SJCRH30 (cell line): ENCODE measurements around the gene CLSTN2. TPM values are rescaled to one million over a fixed set of nuclear protein-coding genes. Genes with fewer than 3 reads are reported as not detected.
A peak's percentile ranks its signal among the peaks of the same experiment; 100 is the strongest.

Experiments used
- DNase-seq, 2 experiments: peaks; one replicate each; pipeline ENCODE4 v3.0.0-alpha.2; 2015 to 2020
- H3K27ac ChIP-seq: fragments of 250-450 bp; sonication (Bioruptor Pico); 2 replicates; pipeline ENCODE4 v1.5.1; 2020; ENCODE audit warnings: mild to moderate bottlenecking, moderate library complexity
- H3K27me3 ChIP-seq: fragments of 250-450 bp; sonication (Bioruptor Pico); 2 replicates; pipeline ENCODE4 v1.5.1; 2020; ENCODE audit warnings: mild to moderate bottlenecking, moderate library complexity
- H3K36me3 ChIP-seq: fragments of 250-450 bp; sonication (Bioruptor Pico); 2 replicates; pipeline ENCODE4 v1.5.1; 2020; ENCODE audit warnings: mild to moderate bottlenecking, moderate library complexity
- H3K4me1 ChIP-seq: fragments of 250-450 bp; sonication (Bioruptor Pico); 2 replicates; pipeline ENCODE4 v1.5.1; 2020; ENCODE audit warnings: mild to moderate bottlenecking, moderate library complexity
- H3K4me3 ChIP-seq: fragments of 250-450 bp; sonication (Bioruptor Pico); 2 replicates; pipeline ENCODE4 v1.5.1; 2020; ENCODE audit warnings: mild to moderate bottlenecking, moderate library complexity
- H3K9me3 ChIP-seq: fragments of 250-450 bp; sonication (Bioruptor Pico); replicated peaks from 2 replicates; pipeline ENCODE4 v1.5.1; 2020; ENCODE audit warnings: mild to moderate bottlenecking, moderate library complexity
- total RNA-seq: library from RNA; depleted of rRNA; stranded (reverse); fragments of >200 nt; shearing (Covaris generic); gene quantifications from 2 replicates; pipeline ENCODE4 v1.2.3, GENCODE V29; 2014

Gene CLSTN2
- total RNA-seq, 1 experiment from 2014 or later, result 10.0 TPM

DNA sequence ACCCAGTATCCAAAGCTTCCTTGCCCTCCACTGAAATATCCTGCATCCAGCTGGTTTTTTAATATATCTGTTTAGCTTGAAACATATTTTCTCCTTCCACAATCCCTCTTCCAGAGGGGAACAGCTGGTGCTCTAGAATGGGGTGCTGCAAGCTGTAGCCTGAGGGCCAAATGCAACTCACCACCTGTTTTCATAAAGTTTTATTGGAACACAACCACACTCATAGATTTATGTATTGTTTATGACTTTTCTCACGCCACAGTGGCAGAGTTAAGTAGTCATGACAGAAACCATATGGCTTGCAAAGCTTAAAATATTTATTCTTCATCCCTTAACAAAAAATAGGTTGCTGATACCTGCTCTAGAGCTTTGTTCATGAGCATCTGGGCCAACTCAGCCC is 298.7 kb downstream of the CLSTN2 start:
- peak overlapping the region; percentile 47 for H3K27ac ChIP-seq

GRCh38 chr3:140234256-140234655 is 299.3 kb downstream of the CLSTN2 start:
- Histone ChIP-seq H3K4me3 (no peak overlapping the region), H3K36me3 (no peaks in the 10 kb centered on the region), H3K4me1 (peaks cover 22% of the 10 kb centered on the region), H3K27me3 (no peaks in the 10 kb centered on the region), H3K27ac (peak overlapping the region; percentile 47), H3K9me3 (no peaks in the 10 kb centered on the region)
- peak; percentile 71 to 75 for DNase-seq

More for the DNA sequence above, 298.7 kb downstream of the CLSTN2 start:
- Histone ChIP-seq H3K36me3 (no peaks in the 10 kb centered on the region), H3K4me3 (no peak overlapping the region), H3K27me3 (no peaks in the 10 kb centered on the region), H3K9me3 (no peaks in the 10 kb centered on the region), H3K4me1 (peaks cover 22% of the 10 kb centered on the region)
- DNase-seq, result peak; percentile 70 to 82

DNA sequence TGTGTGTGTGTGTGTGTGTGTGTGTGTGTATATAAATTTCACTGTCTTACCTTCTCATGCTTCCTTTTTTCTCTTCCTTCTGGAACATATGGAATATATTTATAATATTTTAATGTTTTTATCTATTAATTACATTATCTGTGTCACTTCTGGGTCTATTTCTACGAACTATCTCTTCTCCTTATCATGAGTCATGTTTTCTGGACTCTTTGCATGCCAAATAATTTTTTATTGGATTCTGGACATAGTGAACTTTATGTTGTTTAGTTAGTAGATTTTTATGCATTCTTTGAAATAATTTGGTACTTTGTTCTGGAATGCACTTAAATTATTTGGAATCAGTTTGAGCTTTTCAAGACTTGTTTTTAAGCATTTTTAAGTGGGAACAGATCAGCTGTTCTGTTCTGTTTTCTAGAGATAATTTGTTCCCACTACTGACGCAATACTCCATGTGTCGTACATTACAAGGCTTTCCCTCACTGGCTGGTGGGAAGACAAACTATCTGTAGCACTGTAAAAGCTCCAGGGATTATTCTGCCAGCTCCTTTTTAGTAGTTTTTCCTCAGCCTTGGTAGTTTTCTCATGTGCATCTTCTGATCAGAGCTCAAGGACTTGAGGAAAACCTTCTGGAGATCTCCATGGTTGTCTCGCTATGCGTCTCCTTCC is 302.0 kb downstream of the CLSTN2 start:
- Histone ChIP-seq H3K27me3 (no peaks in the 10 kb centered on the region), H3K27ac (no peak overlapping the region), H3K4me3 (no peak overlapping the region), H3K36me3 (no peaks in the 10 kb centered on the region), H3K9me3 (no peaks in the 10 kb centered on the region), H3K4me1 (peaks cover 22% of the 10 kb centered on the region)
- no peak for DNase-seq

- Histone ChIP-seq H3K27ac (no peak overlapping the region), H3K27me3 (no peaks in the 10 kb centered on the region), H3K4me1 (peaks cover 29% of the 10 kb centered on the region), H3K9me3 (no peaks in the 10 kb centered on the region), H3K36me3 (no peaks in the 10 kb centered on the region), H3K4me3 (no peak overlapping the region)
- no peak for DNase-seq
Measured at GRCh38 chr3:140238646-140239314, 303.8 kb downstream of the CLSTN2 start.

GRCh38 chr3:140242818-140243276 is 307.9 kb downstream of the CLSTN2 start:
- Histone ChIP-seq H3K27ac (peak overlapping the region; percentile 12; the same call in 1 of the 2 replicates), H3K4me3 (no peak overlapping the region), H3K36me3 (no peaks in the 10 kb centered on the region), H3K4me1 (peaks cover 17% of the 10 kb centered on the region), H3K27me3 (no peaks in the 10 kb centered on the region), H3K9me3 (no peaks in the 10 kb centered on the region)
- peak; percentile 62 to 78 for DNase-seq

- no peak overlapping the region for H3K27ac ChIP-seq
- no peaks in the 10 kb centered on the region for H3K36me3 ChIP-seq
- no peak overlapping the region for H3K4me3 ChIP-seq
- H3K27me3 ChIP-seq, result no peaks in the 10 kb centered on the region
- no peak for DNase-seq
- H3K4me1 ChIP-seq, result peaks cover 17% of the 10 kb centered on the region
- H3K9me3 ChIP-seq, result no peaks in the 10 kb centered on the region
Measured at GRCh38 chr3:140243575-140243974, 308.6 kb downstream of the CLSTN2 start.

- no peak for DNase-seq
- no peaks in the 10 kb centered on the region for H3K36me3 ChIP-seq
- no peaks in the 10 kb centered on the region for H3K27me3 ChIP-seq
- H3K4me3 ChIP-seq, result no peak overlapping the region
- H3K4me1 ChIP-seq, result peaks cover 21% of the 10 kb centered on the region
- no peak overlapping the region for H3K27ac ChIP-seq
- H3K9me3 ChIP-seq, result no peaks in the 10 kb centered on the region
Measured at GRCh38 chr3:140244893-140245292, 309.9 kb downstream of the CLSTN2 start.

DNA sequence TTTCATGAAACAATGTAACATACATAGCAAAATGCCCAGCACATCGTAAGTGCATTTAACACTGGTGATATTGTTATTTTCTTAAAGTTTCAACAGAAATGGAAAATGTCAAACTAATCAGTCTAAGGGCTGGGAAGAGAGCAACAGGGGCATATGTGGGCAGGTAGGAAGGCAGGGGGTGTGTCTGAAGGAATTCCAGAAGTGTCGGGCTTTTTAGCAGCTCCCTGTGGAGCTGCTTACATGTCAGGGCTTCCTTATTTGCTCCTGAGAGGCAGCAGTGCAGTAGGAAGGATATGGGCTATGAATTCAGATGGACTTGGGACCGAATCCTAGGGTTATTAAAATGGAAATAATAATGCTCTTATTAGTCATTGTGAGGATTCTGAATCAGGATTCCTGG is 311.6 kb downstream of the CLSTN2 start:
- Histone ChIP-seq H3K27ac (no peak overlapping the region), H3K9me3 (no peaks in the 10 kb centered on the region), H3K4me3 (no peak overlapping the region), H3K36me3 (no peaks in the 10 kb centered on the region), H3K4me1 (peaks cover 35% of the 10 kb centered on the region), H3K27me3 (no peaks in the 10 kb centered on the region)
- no peak for DNase-seq

DNA sequence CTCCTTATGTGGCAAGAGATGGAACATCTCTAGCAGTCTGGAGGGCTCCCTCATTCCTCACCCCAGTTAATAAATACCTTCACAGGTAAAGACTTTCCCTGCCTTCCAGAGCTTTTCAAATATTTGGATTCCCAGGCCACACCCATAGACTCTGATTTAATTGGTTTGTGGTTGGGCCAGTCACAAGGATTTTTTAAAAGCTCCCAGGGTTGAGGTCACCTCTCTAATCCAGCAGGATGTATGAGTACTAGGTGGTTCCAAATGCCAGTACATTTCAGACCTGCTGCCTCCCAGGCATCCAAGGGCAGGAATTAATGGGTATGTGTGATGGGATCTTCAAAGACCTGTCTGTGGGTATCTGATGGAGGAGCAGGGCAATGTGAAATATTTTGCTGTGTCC is 312.8 kb downstream of the CLSTN2 start:
- no peak for DNase-seq
- no peaks in the 10 kb centered on the region for H3K36me3 ChIP-seq
- H3K27me3 ChIP-seq, result no peaks in the 10 kb centered on the region
- no peak overlapping the region for H3K4me3 ChIP-seq
- no peak overlapping the region for H3K27ac ChIP-seq
- peaks cover 43% of the 10 kb centered on the region for H3K4me1 ChIP-seq
- no peaks in the 10 kb centered on the region for H3K9me3 ChIP-seq

GRCh38 chr3:140249188-140249587 is 314.2 kb downstream of the CLSTN2 start:
- no peaks in the 10 kb centered on the region for H3K9me3 ChIP-seq
- no peak overlapping the region for H3K27ac ChIP-seq
- peaks cover 37% of the 10 kb centered on the region for H3K4me1 ChIP-seq
- H3K4me3 ChIP-seq, result no peak overlapping the region
- H3K27me3 ChIP-seq, result no peaks in the 10 kb centered on the region
- DNase-seq, result no peak
- no peaks in the 10 kb centered on the region for H3K36me3 ChIP-seq

DNA sequence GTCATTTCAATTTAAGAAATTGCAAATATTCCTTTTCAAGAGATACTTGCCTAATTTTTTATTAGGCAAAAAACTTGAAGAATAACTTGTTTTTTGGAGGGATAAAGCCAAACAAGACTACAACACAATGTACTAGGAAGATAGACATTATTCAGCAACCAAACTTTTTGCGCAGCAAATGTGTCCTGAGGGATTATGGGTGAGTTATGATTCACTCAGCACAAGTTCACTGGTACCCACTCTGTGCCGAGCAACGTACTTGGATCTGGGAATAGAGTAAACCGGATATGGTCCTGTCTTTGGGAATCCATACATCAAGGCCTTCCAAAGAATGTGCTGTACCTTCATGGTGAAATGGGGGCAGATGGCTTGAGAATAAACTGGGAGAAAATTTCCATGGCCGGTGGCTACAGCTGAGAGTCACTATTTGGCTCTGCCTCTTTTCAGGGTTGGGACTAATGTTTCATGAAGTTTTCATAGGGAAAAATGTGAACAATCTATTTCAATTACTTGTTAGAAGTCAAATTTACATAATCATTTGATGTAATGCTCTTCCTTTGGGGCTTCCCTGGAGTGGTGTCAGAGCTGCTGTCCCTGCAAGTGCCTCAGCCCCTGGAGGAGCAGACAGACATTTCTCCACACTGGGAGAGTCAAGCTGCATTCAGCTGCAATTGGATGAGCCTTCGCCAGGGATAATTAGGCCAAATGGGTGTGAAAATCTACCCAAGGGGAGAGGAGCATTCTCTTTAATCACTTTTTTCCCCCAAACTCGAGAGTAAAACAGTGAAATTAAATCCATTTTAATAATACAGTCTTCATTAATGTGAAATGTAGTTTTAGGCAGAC is 315.2 kb downstream of the CLSTN2 start:
- no peak for DNase-seq
- Histone ChIP-seq H3K27me3 (no peaks in the 10 kb centered on the region), H3K9me3 (no peaks in the 10 kb centered on the region), H3K4me1 (peaks cover 43% of the 10 kb centered on the region), H3K27ac (no peak overlapping the region), H3K4me3 (no peak overlapping the region), H3K36me3 (no peaks in the 10 kb centered on the region)

GRCh38 chr3:140250945-140251344 is 316.0 kb downstream of the CLSTN2 start:
- Histone ChIP-seq H3K9me3 (no peaks in the 10 kb centered on the region), H3K4me3 (no peak overlapping the region), H3K27ac (peak overlapping the region; percentile 63), H3K27me3 (no peaks in the 10 kb centered on the region), H3K36me3 (no peaks in the 10 kb centered on the region), H3K4me1 (peaks cover 44% of the 10 kb centered on the region)
- no peak for DNase-seq

DNA sequence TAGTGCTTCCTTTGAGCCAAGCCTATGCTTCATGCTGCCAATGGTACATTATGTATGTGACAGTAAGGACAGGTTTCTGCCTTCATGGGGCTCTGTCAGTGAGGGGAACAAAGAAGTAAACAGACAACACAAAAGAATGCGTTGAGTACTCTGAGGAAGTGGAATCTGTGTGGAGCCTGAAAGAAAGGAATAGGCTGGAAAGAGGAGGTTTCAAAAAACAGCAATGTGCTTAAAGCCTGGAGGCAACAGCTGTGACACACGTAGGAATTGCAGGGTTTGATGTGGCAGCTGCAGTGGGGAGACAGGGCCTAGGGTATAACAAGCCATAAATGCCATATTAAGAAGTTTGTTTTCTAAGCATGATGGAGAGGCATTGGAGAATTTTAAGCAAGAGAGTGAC is 316.7 kb downstream of the CLSTN2 start:
- peak; percentile 74 to 87 for DNase-seq
- Histone ChIP-seq H3K36me3 (no peaks in the 10 kb centered on the region), H3K4me3 (no peak overlapping the region), H3K4me1 (peaks cover 44% of the 10 kb centered on the region), H3K27ac (peak overlapping the region; percentile 63), H3K9me3 (no peaks in the 10 kb centered on the region), H3K27me3 (no peaks in the 10 kb centered on the region)

- no peak for DNase-seq
- Histone ChIP-seq H3K4me3 (no peak overlapping the region), H3K27me3 (no peaks in the 10 kb centered on the region), H3K27ac (no peak overlapping the region), H3K4me1 (peaks cover 44% of the 10 kb centered on the region), H3K36me3 (no peaks in the 10 kb centered on the region), H3K9me3 (no peaks in the 10 kb centered on the region)
Measured at GRCh38 chr3:140252812-140253656, 318.0 kb downstream of the CLSTN2 start.
